Endothelial cell of umbilical vein (primary cell): Measurements from ENCODE around the gene AGPS. TPM values are rescaled to one million over a fixed set of nuclear protein-coding genes. Genes with fewer than 3 reads are reported as not detected.

Experiments used
- BruUV-seq: library from RNA; stranded (reverse); fragments of 400-500 nt; replicated peaks from 2 replicates; lab custom pipeline; 2021; lab: Mats Ljungman, UMichigan
- CTCF ChIA-PET: fragments of 300-600, 350-600 bp; sonication (Branson Sonifier 250); formaldehyde crosslinking; loops from one replicate; lab custom pipeline; 2021; ENCODE audit warnings: antibody characterized with exemption, inconsistent platforms; lab: Charles Lee
- POLR2A ChIA-PET: fragments of 300-600, 350-600 bp; sonication (Branson Sonifier 250); formaldehyde crosslinking; loops from one replicate; lab custom pipeline; 2021; ENCODE audit warnings: antibody characterized with exemption, inconsistent platforms; lab: Charles Lee
- DNase-seq: peaks from one replicate; pipeline ENCODE4 v3.0.0-alpha.2; 2011; ENCODE audit warnings: low read depth, low spot score
- FAIRE-seq: peaks from 2 replicates; lab custom pipeline; 2011; peaks lifted over from hg19 to GRCh38; lab: Jason Lieb, UNC
- H2AFZ ChIP-seq: 2 replicates; pipeline ENCODE4 v1.6.0; 2012; ENCODE audit warnings: low read depth, low read length, control low read depth, inconsistent platforms
- H3K27ac ChIP-seq: 2 replicates; pipeline ENCODE4 v1.5.1; 2011; ENCODE audit warnings: low read depth, mild to moderate bottlenecking, control low read depth, low read length, moderate library complexity; ENCODE audit not compliant: insufficient read depth
- H3K27me3 ChIP-seq, 2 experiments: 2 replicates each; pipeline versions ENCODE4 v1.6.0 to v1.6.1; 2011; ENCODE audit warnings: low read length in 2 of 2, mixed read lengths in 1 of 2; ENCODE audit not compliant: control insufficient read depth in 2 of 2, insufficient read depth in 2 of 2
- H3K36me3 ChIP-seq, 2 experiments: 2 replicates in 1 of 2; 3 replicates in 1 of 2; pipeline ENCODE4 v1.5.1; 2011; ENCODE audit warnings: low read length in 2 of 2, mild to moderate bottlenecking in 1 of 2, moderate library complexity in 1 of 2; ENCODE audit not compliant: control insufficient read depth in 2 of 2, insufficient read depth in 2 of 2; ENCODE audit errors: extremely low read depth in 1 of 2
- H3K4me1 ChIP-seq: 3 replicates; pipeline ENCODE4 v1.5.1; 2011; ENCODE audit warnings: mild to moderate bottlenecking, low read length; ENCODE audit not compliant: control insufficient read depth, insufficient read depth; ENCODE audit errors: extremely low read depth
- H3K4me2 ChIP-seq: 2 replicates; pipeline ENCODE4 v1.6.1; 2011; ENCODE audit warnings: low read length, control low read depth, mixed read lengths; ENCODE audit not compliant: insufficient read depth
- H3K4me3 ChIP-seq, 3 experiments: fragments of 200-600 bp in 1 of 3; sonication (generic), shearing (Covaris generic) in 1 of 3; replicated peaks in 1 of 3; 2 replicates each; pipeline ENCODE4 v1.5.1; 2011 to 2016; ENCODE audit warnings: control low read depth in 3 of 3, low read length in 3 of 3, mild to moderate bottlenecking in 2 of 3, inconsistent platforms in 1 of 3, low read depth in 1 of 3, moderate library complexity in 1 of 3; ENCODE audit not compliant: insufficient read depth in 1 of 3
- H3K79me2 ChIP-seq: 2 replicates; pipeline ENCODE4 v1.6.0; 2012; ENCODE audit warnings: low read length, inconsistent platforms; ENCODE audit not compliant: control insufficient read depth, insufficient read depth
- H3K9ac ChIP-seq: replicated peaks from 2 replicates; pipeline ENCODE3; 2011; ENCODE audit warnings: low read length, control low read depth; ENCODE audit not compliant: insufficient read depth; ENCODE audit errors: extremely low read depth
- H3K9me1 ChIP-seq: replicated peaks from 3 replicates; pipeline ENCODE4 v1.6.0; 2011; ENCODE audit warnings: mild to moderate bottlenecking, low read length; ENCODE audit not compliant: control insufficient read depth, insufficient read depth; ENCODE audit errors: extremely low read depth
- H3K9me3 ChIP-seq: replicated peaks from 2 replicates; pipeline ENCODE4 v1.5.1; 2012; ENCODE audit warnings: low read length, inconsistent platforms; ENCODE audit not compliant: control insufficient read depth, insufficient read depth
- H4K20me1 ChIP-seq: replicated peaks from 2 replicates; pipeline ENCODE3; 2011; ENCODE audit warnings: mild to moderate bottlenecking, low read length; ENCODE audit not compliant: control insufficient read depth, insufficient read depth; ENCODE audit errors: extremely low read depth
- EZH2 ChIP-seq: IDR thresholded peaks from 2 replicates; pipeline ENCODE4 v1.6.1; 2012; ENCODE audit warnings: borderline replicate concordance, low read depth, mild to moderate bottlenecking, moderate library complexity, low read length, inconsistent platforms; ENCODE audit not compliant: severe bottlenecking
- FOS ChIP-seq: IDR thresholded peaks from 2 replicates; pipeline ENCODE4 v1.6.1; 2011; ENCODE audit warnings: mild to moderate bottlenecking, low read length, moderate library complexity, borderline replicate concordance; ENCODE audit not compliant: insufficient read depth
- GATA2 ChIP-seq: IDR thresholded peaks from 2 replicates; pipeline ENCODE4 v1.7.0; 2011; ENCODE audit warnings: low read depth, mild to moderate bottlenecking, moderate library complexity, mixed read lengths, low read length; ENCODE audit not compliant: insufficient read length, insufficient read depth
- JUN ChIP-seq: IDR thresholded peaks from 2 replicates; pipeline ENCODE4 v1.6.1; 2011; ENCODE audit warnings: borderline replicate concordance, low read depth; ENCODE audit not compliant: insufficient read length, insufficient read depth
- MYC ChIP-seq: IDR thresholded peaks from one replicate; pipeline ENCODE4 v1.6.1; 2011; ENCODE audit warnings: mild to moderate bottlenecking, low read depth, low read length
- POLR2A ChIP-seq: IDR thresholded peaks from 2 replicates; pipeline ENCODE4 v1.6.1; 2012; ENCODE audit warnings: low read depth, mild to moderate bottlenecking, control low read depth, low read length
- POLR2AphosphoS5 ChIP-seq: IDR thresholded peaks from 2 replicates; pipeline ENCODE4 v1.6.1; 2012; ENCODE audit warnings: low read depth, mild to moderate bottlenecking, control low read depth, low read length, moderate library complexity; ENCODE audit not compliant: insufficient read depth
- dilution Hi-C: fragments of 300-500 bp; cut with MboI; formaldehyde crosslinking; loops from one replicate; pipeline ENCODE4 v1.15.0; 2019; ENCODE audit warnings: low sequenced_read_pairs; ENCODE audit not compliant: extremely low pct_ligation_motif_present
- intact Hi-C: fragments of 100-400 bp; cut with micrococcal nuclease; formaldehyde crosslinking; loops from one replicate; pipeline ENCODE4 v1.10.0; 2022
- polyA plus RNA-seq, 4 experiments: library from polyadenylated mRNA; depleted of rRNA in 3 of 4; stranded (reverse) in 3 of 4; unstranded in 1 of 4; fragments of >200 nt; gene quantifications; 2 replicates each; pipeline versions ENCODE4 v1.2.1 to v1.2.3, GENCODE V29; 2011 to 2012; ENCODE audit warnings: missing spikeins in 1 of 4
- total RNA-seq: library from RNA; stranded (reverse); gene quantifications from 2 replicates; pipeline ENCODE4 v1.2.3, GENCODE V29; 2021
- TF ChIP-seq, protein P1 (sequence below), 2 donors: IDR thresholded peaks; 1 replicate in 1 of 2; 2 replicates in 1 of 2; pipeline ENCODE4 v1.5.1; 2011; ENCODE audit warnings: low read length in 2 of 2, mild to moderate bottlenecking in 2 of 2, moderate library complexity in 2 of 2, control low read depth in 1 of 2, inconsistent platforms in 1 of 2, low read depth in 1 of 2; ENCODE audit not compliant: insufficient read depth in 1 of 2; ENCODE audit errors: extremely low read depth in 1 of 2
- TF ChIP-seq, protein P2 (sequence below): IDR thresholded peaks from 2 replicates; pipeline ENCODE4 v1.6.1; 2011; ENCODE audit not compliant: insufficient read depth, insufficient read length

The AGPS gene
- total and polyA plus RNA-seq, 2 donors (not counting 3 experiments of a cell fraction or from before 2014, with no cell fraction given): 10.1 to 96.5 TPM

DNA sequence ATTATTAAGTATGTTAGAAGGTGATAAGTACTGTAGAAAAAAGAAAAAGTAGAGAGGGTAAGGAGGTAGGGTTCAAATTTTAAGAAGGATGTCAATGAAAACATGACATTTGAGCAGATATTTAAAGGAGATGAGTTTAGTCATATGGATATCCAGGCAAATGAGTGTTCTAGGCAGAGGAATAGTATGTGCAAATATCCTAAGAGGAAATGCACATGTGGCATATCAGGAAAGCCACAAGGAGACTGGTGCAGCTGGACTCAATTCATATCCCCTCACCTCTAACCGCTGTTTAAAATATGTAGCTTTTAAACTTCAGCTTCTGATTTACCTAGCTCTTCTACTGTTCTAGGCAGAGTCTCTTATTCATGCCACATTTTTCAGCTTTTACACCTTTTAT lies 9.5 kb downstream of the AGPS start:
- H3K79me2 ChIP-seq: peaks cover 94% of the 10 kb centered on the region
- FAIRE-seq (no peak), DNase-seq (no peak)
- no peaks in the 10 kb centered on the region for H3K27me3 ChIP-seq
- peak overlapping the region; percentile 12 for H3K4me2 ChIP-seq
- H3K9me1 ChIP-seq: no peaks in the 10 kb centered on the region
- H3K4me3 ChIP-seq: no peak overlapping the region
- H3K4me1 ChIP-seq: peaks cover 68% of the 10 kb centered on the region
- no peak overlapping the region for H2AFZ ChIP-seq
- POLR2A ChIA-PET: no interaction called here
- BruUV-seq: no TSS peak
- no peaks in the 10 kb centered on the region for H3K36me3 ChIP-seq
- dilution Hi-C loops: no loop called here
- intact Hi-C loops: no loop called here
- H3K9me3 ChIP-seq: no peaks in the 10 kb centered on the region
- peaks cover 4% of the 10 kb centered on the region for H4K20me1 ChIP-seq
- CTCF ChIA-PET: interaction anchor here (1.0 to 3.2 kb wide), 4 partner anchors 9 to 237 kb away, joined by 3 to 14 read pairs (median 4); no protein-coding TSS in a partner anchor
- TF ChIP-seq EZH2 (no peak), MYC (no peak), FOS (no peak), GATA2 (no peak), POLR2AphosphoS5 (no peak), POLR2A (no peak), JUN (no peak)
- TF ChIP-seq, protein P1, sequence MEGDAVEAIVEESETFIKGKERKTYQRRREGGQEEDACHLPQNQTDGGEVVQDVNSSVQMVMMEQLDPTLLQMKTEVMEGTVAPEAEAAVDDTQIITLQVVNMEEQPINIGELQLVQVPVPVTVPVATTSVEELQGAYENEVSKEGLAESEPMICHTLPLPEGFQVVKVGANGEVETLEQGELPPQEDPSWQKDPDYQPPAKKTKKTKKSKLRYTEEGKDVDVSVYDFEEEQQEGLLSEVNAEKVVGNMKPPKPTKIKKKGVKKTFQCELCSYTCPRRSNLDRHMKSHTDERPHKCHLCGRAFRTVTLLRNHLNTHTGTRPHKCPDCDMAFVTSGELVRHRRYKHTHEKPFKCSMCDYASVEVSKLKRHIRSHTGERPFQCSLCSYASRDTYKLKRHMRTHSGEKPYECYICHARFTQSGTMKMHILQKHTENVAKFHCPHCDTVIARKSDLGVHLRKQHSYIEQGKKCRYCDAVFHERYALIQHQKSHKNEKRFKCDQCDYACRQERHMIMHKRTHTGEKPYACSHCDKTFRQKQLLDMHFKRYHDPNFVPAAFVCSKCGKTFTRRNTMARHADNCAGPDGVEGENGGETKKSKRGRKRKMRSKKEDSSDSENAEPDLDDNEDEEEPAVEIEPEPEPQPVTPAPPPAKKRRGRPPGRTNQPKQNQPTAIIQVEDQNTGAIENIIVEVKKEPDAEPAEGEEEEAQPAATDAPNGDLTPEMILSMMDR (IDR thresholded peaks at IDR 0.05; ENCODE audit: extremely low read depth in 1 of 2, insufficient read depth in 1 of 2, low read depth in 1 of 2, low read length in 2 of 2): no peak
- TF ChIP-seq, protein P2, sequence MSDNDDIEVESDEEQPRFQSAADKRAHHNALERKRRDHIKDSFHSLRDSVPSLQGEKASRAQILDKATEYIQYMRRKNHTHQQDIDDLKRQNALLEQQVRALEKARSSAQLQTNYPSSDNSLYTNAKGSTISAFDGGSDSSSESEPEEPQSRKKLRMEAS: no peak
- H3K27ac ChIP-seq: peak overlapping the region; percentile 14
- H3K9ac ChIP-seq: no peak overlapping the region
